NCI-H774 (cell line): Measurements from ENCODE around the gene ALDH1L1.

ENCODE experiments used
- DNase-seq: peaks from one replicate; lab custom pipeline; 2025; lab: John Stamatoyannopoulos, UW

The ALDH1L1 gene

GRCh38 chr3:126119976-126120375, 60.4 kb downstream of the ALDH1L1 start:
- DNase-seq, result no peak

- no peak for DNase-seq
These were observed 61.2 kb downstream of the ALDH1L1 start for GRCh38 chr3:126119008-126119675.

- DNase-seq, result no peak
These were observed 61.8 kb downstream of the ALDH1L1 start for GRCh38 chr3:126118591-126118990.

- no peak for DNase-seq
These were observed 62.6 kb downstream of the ALDH1L1 start for GRCh38 chr3:126117786-126118185.

GRCh38 chr3:126117212-126117611, 63.2 kb downstream of the ALDH1L1 start:
- DNase-seq, result no peak

GRCh38 chr3:126116526-126116925, 63.9 kb downstream of the ALDH1L1 start:
- no peak for DNase-seq

- DNase-seq, result no peak
These were observed 65.7 kb downstream of the ALDH1L1 start for GRCh38 chr3:126114443-126115386.

- no peak for DNase-seq
These were observed 66.5 kb downstream of the ALDH1L1 start for GRCh38 chr3:126113733-126114442.

GRCh38 chr3:126113238-126113555, 67.2 kb downstream of the ALDH1L1 start:
- DNase-seq, result no peak

GRCh38 chr3:126112531-126113237, 67.7 kb downstream of the ALDH1L1 start:
- DNase-seq, result no peak

GRCh38 chr3:126111566-126112475, 68.6 kb downstream of the ALDH1L1 start:
- no peak for DNase-seq

GRCh38 chr3:126111126-126111551, 69.2 kb downstream of the ALDH1L1 start:
- no peak for DNase-seq

- no peak for DNase-seq
These were observed 69.8 kb downstream of the ALDH1L1 start for GRCh38 chr3:126110431-126111125.

GRCh38 chr3:126109880-126110235, 70.5 kb downstream of the ALDH1L1 start:
- no peak for DNase-seq

GRCh38 chr3:126109146-126109879, 71.1 kb downstream of the ALDH1L1 start:
- DNase-seq, result no peak

GRCh38 chr3:126108676-126109050, 71.7 kb downstream of the ALDH1L1 start:
- no peak for DNase-seq

GRCh38 chr3:126107957-126108675, 72.3 kb downstream of the ALDH1L1 start:
- no peak for DNase-seq

- DNase-seq, result no peak
These were observed 73.0 kb downstream of the ALDH1L1 start for GRCh38 chr3:126107203-126107939.
